Activated T-cell treated with anti-CD3 and anti-CD28 coated beads, Interleukin-2, amount 50 U/mL, for 4 hours (primary cell): ENCODE measurements around the gene NTRK1. TPM values are rescaled to one million over a fixed set of nuclear protein-coding genes. Genes with fewer than 3 reads are reported as not detected.
A peak's percentile ranks its signal among the peaks of the same experiment; 100 is the strongest.

ENCODE experiments used
- ATAC-seq, 2 donors: fragments of 200-7000 bp; cut with Tn5 transposase; one replicate each; pipeline ENCODE4 v1.10.0; 2021
- DNase-seq: peaks from one replicate; pipeline ENCODE4 v3.0.0-alpha.2; 2020
- H3K27me3 Mint-ChIP-seq: one replicate; pipeline ENCODE4 v1.8.0; 2021; ENCODE audit warnings: low read depth, mixed read lengths
- H3K36me3 Mint-ChIP-seq: one replicate; pipeline ENCODE4 v1.8.0; 2022; ENCODE audit warnings: mixed read lengths; ENCODE audit not compliant: insufficient read depth
- H3K4me1 Mint-ChIP-seq: one replicate; pipeline ENCODE4 v1.8.0; 2021; ENCODE audit warnings: low read depth, mixed read lengths
- H3K4me3 Mint-ChIP-seq: one replicate; pipeline ENCODE4 v1.8.0; 2021; ENCODE audit warnings: mild to moderate bottlenecking, moderate library complexity, mixed read lengths
- H3K9me3 Mint-ChIP-seq: one replicate; pipeline ENCODE4 v1.8.0; 2021; ENCODE audit warnings: mixed read lengths
- total RNA-seq, 3 donors: library from RNA; stranded (reverse); gene quantifications; one replicate each; pipeline ENCODE4 v1.2.1, GENCODE V29; 2021

NTRK1 gene
- total RNA-seq, 3 donors from 2014 or later: 0.55 to 2.4 (median 1.8) TPM

DNA sequence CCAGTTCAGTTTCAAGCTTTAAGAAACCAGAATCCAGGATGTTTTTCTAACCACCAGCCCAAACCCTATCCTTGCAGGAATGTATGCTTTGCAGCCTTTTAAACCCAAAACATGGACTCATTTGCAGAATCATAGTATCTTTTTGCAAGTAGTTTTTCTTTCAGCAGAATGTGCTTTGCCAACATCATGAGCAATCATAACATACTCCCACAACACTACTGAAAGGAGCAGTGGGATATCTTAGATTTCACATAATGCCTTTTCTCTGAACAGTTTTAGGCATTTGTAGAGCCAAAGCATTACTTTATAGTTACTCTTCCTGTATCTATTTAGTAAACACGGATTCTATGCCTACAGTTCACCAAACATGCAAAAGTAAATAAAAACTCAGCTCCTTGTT, 34.0 kb upstream of the NTRK1 start:
- DNase-seq (no peak), ATAC-seq (no peak)
- Mint-ChIP-seq H3K9me3 (no peaks in the 10 kb centered on the region), H3K27me3 (no peaks in the 10 kb centered on the region), H3K4me3 (no peak overlapping the region), H3K4me1 (peaks cover 12% of the 10 kb centered on the region), H3K36me3 (no peaks in the 10 kb centered on the region)

DNA sequence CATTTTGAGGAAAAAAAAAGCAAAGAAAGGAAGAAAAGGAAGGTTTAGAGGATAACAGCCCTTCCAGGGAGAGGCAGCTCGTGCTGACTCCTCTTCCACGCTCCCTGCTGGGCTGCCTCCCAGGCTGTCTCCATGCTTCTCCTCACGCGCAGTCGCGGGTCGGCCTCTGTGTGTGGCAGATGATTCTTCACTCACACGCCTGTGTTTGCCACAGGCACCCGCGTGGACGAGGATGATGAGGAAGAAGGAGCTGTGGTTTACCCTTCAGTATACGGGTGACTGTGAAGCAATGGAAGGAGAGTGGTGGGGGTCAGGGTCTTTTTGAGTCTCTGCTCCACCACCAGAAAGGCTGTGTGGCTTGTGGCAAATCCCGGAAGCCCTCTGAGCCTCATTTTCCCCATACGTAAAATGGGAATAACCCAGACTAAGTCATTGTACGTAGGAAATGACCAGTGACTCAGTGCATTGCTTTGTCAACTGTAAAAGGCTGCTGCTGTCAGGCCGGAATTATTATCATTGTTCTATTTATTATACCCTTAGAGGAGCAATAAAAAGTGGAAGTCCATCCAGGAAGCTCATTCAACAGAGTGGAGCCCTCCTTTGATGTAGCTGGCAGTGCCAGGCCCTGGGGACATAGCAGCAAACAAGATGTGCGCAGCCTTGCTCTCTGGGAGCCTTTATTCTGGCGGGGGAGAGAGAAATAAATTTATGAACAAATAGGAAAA, 32.1 kb upstream of the NTRK1 start:
- DNase-seq: no peak
- no peaks in the 10 kb centered on the region for H3K27me3 Mint-ChIP-seq
- no peaks in the 10 kb centered on the region for H3K36me3 Mint-ChIP-seq
- H3K9me3 Mint-ChIP-seq: no peaks in the 10 kb centered on the region
- no peak for ATAC-seq
- no peaks in the 10 kb centered on the region for H3K4me1 Mint-ChIP-seq
- no peak overlapping the region for H3K4me3 Mint-ChIP-seq

DNA sequence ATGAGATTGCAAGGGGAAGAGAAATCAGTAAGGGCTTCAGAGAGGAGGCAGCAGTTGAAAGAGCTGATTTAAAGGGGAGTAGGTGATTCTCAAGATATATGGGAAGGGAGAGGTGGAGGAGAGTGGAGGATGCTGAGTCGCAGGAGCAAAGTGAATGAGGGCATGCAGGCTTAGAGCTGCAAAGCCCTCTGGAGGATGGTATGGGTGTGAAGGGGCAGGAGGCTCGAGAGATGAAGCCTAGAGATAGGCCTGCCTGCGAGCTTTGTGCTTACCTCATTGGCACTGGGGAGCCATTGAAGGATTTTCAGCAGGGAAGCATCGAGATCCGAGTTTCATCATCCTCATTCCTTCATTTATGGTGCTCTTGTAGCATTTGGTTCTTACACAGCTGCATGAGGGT, 28.2 kb upstream of the NTRK1 start:
- DNase-seq: no peak
- peaks cover 12% of the 10 kb centered on the region for H3K4me1 Mint-ChIP-seq
- H3K4me3 Mint-ChIP-seq: no peak overlapping the region
- H3K9me3 Mint-ChIP-seq: no peaks in the 10 kb centered on the region
- no peaks in the 10 kb centered on the region for H3K36me3 Mint-ChIP-seq
- ATAC-seq: no peak
- H3K27me3 Mint-ChIP-seq: peaks cover 4% of the 10 kb centered on the region

DNA sequence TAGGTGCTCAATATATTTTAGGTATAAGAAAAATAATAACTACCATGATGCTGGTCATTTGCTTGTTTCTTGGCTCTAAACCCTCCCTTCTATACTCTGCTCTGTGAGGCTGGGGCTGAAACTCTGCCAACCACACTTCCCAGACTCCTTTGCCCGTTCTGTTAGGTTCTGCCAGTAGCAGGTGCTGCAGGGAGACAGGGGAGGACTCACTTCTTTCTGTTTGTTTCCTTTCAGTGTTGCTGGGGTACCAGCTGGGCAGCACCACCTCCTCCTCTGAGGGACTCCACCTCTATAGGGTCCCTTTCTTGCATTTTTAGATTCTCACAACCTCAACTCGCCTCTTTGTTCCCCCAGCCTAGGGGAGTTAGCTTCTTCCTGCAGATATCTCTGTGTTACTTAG, 27.1 kb upstream of the NTRK1 start:
- Mint-ChIP-seq H3K27me3 (peaks cover 4% of the 10 kb centered on the region), H3K9me3 (no peaks in the 10 kb centered on the region), H3K36me3 (no peaks in the 10 kb centered on the region), H3K4me3 (no peak overlapping the region), H3K4me1 (peaks cover 13% of the 10 kb centered on the region)
- DNase-seq (no peak), ATAC-seq (peak in 1 of 2 donors; percentile 27)

DNA sequence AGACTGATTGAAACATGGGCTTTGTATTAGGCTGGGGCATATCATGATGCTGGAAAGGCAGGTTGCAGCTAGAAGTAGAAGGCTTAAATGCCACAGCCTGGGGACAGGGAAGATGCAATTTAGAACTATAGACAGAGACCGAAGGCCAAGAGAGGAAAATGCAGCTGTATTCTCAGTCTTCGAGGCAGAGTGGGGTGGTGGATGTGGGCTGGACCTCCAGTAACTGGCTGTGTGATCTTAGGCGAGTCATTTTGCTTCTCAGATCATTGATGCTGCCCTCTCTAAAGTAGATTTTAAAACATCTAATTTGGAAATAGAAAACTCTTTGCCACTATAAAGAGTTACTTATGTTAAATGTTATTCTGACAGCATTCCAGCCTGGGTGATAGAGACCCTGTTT, 26.3 kb upstream of the NTRK1 start:
- DNase-seq (no peak), ATAC-seq (no peak)
- H3K4me3 Mint-ChIP-seq: no peak overlapping the region
- no peaks in the 10 kb centered on the region for H3K36me3 Mint-ChIP-seq
- no peaks in the 10 kb centered on the region for H3K9me3 Mint-ChIP-seq
- peaks cover 16% of the 10 kb centered on the region for H3K4me1 Mint-ChIP-seq
- H3K27me3 Mint-ChIP-seq: peaks cover 10% of the 10 kb centered on the region

DNA sequence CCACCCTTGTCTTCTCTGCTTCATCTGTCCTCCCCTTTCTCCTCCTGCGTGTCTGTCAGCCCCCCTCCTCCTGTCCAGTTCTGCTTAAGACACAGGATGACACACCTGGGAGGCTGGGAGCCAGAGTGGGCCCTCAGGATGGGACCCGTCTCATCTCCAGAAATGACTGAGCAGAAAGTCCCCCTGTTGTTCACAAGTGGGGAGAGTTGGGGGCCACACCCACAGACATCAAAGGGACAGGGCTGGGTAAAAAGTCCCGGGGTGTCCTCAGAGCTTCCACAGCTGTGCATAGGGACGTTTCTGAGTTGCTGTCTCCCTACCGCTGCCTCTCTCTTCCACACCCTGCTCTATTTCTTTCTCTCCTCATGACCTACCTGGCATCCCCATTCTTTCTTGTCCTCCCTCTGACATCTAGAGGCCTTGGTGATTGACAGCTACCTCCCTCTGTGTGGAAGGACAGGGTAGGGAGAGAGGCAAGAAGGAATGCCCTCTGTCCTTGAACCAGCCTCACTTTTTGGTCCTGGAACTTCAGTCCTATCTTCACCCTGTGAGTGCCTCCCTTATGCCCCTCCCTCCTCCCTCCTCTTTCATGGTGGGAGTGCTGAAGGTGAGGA, 24.5 kb upstream of the NTRK1 start:
- Mint-ChIP-seq H3K36me3 (no peaks in the 10 kb centered on the region), H3K4me3 (no peak overlapping the region), H3K9me3 (no peaks in the 10 kb centered on the region), H3K27me3 (peaks cover 21% of the 10 kb centered on the region), H3K4me1 (peaks cover 16% of the 10 kb centered on the region)
- ATAC-seq (peak; percentile 69 to 74), DNase-seq (peak; percentile 18)

DNA sequence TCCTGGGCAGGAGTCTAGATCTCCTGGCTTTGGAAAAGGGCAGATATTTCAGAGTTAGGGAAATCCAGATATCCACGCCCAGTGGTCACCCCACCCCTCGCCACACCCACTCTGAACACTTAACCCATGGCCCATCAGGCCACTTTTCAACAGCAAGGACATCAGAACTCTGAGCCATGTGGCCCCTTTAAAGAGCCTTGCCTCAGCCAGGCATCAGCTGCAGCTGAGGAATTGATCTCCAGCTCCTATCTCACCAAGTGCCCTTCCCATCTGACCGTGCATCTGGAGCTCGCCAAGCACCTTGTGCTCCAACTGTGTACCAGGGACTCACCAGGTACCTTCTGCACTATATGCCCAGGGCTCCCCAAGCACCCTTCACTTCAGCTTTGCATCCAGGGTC, 23.8 kb upstream of the NTRK1 start:
- Mint-ChIP-seq H3K4me1 (peaks cover 16% of the 10 kb centered on the region), H3K36me3 (no peaks in the 10 kb centered on the region), H3K9me3 (no peaks in the 10 kb centered on the region), H3K4me3 (no peak overlapping the region), H3K27me3 (peaks cover 28% of the 10 kb centered on the region)
- DNase-seq (no peak), ATAC-seq (no peak)

DNA sequence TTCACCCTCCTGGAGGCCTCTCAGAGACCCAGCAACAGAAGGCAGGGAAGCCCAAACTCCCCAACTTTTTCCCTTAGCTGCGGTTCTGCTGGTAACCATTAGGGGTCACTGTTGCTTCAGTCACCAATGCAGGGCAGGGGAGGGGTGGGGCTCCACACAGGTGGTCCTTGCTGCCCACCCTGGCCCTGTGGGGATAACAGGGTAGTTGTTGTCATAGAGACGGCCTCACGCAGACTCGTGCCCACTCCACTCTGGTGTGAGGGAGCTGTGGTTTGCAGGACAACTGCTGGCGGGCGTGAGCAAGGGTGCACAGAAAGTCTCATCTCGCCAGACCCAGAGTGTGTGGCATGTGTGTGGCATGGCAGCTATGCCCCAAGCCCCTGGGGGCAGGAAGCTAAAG, 21.7 kb upstream of the NTRK1 start:
- Mint-ChIP-seq H3K36me3 (no peaks in the 10 kb centered on the region), H3K9me3 (no peaks in the 10 kb centered on the region), H3K27me3 (peaks cover 46% of the 10 kb centered on the region), H3K4me3 (no peak overlapping the region), H3K4me1 (peaks cover 17% of the 10 kb centered on the region)
- peak; percentile 44 to 50 for ATAC-seq
- peak; percentile 38 for DNase-seq

DNA sequence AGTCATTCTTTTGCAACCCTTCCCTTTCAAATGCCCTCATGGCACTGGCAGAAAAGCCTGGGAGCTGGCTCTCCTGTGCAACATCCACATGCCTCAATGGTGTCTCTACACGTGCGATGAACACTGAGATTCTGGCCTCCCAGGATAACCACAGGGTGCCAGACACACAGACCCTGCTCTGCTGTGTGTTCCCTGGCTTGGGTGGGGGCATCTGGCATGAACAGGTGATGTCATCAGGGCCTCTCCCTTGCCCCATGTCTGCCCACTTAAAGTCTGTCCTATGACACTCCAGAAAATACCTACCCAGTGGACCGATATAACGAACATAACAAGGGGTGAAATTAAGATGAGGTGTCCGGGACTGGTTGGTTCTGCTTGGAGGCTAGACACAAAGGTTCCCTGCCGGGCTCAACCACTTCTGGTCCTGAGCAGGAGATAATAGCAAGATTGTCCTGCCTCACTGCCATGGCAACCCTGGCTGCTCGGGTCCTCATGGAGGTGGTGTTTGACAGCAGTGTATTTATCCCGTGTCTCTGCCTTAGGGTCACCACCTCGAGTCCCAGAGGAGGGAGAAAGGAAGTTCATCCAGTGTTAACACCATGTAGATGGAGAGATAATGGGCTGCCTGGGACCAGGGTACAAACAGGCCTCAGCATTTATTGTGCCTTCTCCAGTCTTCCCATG, 21.1 kb upstream of the NTRK1 start:
- ATAC-seq (no peak), DNase-seq (no peak)
- H3K9me3 Mint-ChIP-seq: no peaks in the 10 kb centered on the region
- peaks cover 50% of the 10 kb centered on the region for H3K27me3 Mint-ChIP-seq
- H3K36me3 Mint-ChIP-seq: no peaks in the 10 kb centered on the region
- H3K4me1 Mint-ChIP-seq: peaks cover 18% of the 10 kb centered on the region
- no peak overlapping the region for H3K4me3 Mint-ChIP-seq

DNA sequence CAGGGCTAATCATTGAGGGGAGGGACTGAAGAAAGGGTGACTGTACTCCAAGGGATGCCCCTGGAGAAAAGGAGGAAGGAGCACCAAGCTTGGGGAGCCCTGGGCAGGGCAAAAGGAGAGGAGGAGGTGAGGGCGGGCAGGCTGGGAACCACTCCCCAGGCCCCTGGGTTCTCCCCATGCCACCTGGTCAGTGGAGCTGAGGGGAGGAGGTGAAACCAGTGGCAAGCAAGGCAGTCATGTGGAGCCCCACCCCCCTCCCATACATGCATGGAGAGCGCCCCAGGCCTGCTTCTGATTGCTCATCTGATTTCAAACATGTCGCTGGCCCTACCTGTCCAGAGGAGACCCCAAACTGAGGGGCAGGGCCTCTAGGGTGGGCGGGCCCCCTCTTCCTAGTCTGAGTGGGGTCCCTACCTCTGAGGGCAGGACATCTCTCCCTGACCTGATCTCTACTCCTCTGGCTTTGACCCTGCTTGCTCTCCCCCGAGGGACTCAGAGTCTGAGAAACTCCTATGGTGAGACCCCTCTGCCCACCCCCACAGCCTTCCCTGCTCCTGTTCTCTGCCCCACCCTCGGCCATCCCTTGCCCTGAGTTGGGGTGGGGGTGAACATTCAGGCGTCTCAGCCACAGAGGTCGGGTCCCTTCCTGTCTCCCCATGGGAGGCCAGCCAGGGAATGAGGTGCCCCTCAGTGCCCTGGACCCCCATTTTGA, 20.3 kb upstream of the NTRK1 start:
- no peak for ATAC-seq
- Mint-ChIP-seq H3K36me3 (no peaks in the 10 kb centered on the region), H3K4me3 (no peak overlapping the region), H3K9me3 (no peaks in the 10 kb centered on the region), H3K4me1 (peaks cover 24% of the 10 kb centered on the region), H3K27me3 (peaks cover 55% of the 10 kb centered on the region)
- no peak for DNase-seq

DNA sequence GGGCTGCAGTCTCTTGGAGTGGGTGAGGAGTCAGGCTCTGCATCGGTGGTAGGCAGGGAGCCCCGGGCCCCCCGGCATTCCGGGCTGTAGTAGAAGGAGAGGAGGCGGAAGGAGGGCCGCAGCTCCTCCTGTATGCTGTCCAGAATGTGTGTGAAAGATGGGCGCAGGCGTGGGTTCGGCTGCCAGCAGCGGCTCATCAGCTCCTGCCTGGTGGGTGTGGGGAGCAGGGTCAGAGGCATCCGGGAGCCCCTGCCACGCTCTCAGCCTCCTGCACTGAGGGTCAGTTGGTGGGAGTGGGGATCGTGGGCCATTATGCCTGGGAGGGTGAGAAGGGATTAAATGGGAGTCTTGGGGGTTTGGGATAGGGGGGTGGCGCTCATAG, 19.8 kb upstream of the NTRK1 start:
- Mint-ChIP-seq H3K9me3 (no peaks in the 10 kb centered on the region), H3K36me3 (no peaks in the 10 kb centered on the region), H3K4me3 (no peak overlapping the region), H3K4me1 (peaks cover 25% of the 10 kb centered on the region), H3K27me3 (peaks cover 59% of the 10 kb centered on the region)
- ATAC-seq: no peak
- no peak for DNase-seq

DNA sequence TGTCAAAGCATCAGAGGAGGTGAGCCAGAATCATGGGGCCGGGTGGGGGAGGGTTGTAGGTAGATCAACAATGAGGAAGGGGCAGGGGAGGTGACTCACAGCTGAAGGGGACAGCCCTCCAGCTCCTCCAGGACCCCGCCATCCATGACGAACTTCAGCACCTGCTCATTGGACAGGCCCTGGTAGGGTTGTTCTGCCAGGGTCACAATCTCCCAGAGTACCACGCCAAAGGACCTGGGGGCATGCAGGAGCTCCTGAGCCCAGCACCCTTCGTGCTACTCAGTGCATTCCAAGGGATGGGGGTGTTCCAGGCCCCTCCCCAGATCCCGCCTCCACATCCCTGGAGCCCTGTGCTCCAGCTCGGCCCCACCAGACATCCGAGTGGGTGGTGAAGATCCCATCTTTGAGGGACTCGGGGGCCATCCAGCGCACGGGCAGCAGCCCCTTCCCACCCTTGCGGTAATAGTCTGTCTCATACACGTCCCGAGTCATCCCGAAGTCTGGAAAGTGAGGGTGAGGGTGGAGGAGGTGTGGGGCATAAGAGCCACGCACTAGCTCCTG, 19.3 kb upstream of the NTRK1 start:
- Mint-ChIP-seq H3K36me3 (no peaks in the 10 kb centered on the region), H3K9me3 (no peaks in the 10 kb centered on the region), H3K27me3 (peaks cover 64% of the 10 kb centered on the region), H3K4me1 (peaks cover 20% of the 10 kb centered on the region), H3K4me3 (no peak overlapping the region)
- ATAC-seq (no peak), DNase-seq (no peak)

DNA sequence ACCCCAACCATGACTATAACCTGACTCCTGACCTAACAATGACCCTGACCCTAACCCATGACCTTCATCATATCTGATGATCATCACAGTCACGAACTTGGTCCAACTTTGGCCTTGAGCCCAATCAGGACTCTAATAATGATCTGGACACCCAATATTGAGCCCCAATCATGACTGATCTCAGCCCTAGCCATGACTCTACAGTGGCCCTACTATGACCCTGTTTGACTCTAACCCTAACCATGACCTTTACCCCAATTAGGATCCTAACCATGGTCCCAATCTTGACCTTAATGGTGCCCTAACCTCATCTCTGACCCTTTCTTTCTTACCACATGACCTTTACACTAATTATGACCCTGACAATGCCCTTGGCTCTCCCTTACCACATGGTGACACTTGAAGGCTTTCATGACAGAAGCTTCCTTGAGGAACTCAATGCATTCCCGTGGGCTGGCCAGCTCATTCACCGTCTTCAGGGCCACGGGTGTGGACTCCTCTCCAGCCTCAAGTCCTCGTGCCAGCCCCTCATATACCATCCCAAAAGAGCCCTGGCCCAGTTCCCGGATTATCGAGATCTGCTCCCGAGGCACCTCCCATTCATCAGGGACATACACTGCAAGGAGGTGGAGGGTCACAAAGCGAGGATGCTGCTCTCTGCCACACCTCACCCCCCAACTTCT, 17.9 kb upstream of the NTRK1 start:
- no peaks in the 10 kb centered on the region for H3K36me3 Mint-ChIP-seq
- H3K4me3 Mint-ChIP-seq: no peak overlapping the region
- no peaks in the 10 kb centered on the region for H3K9me3 Mint-ChIP-seq
- no peak for DNase-seq
- ATAC-seq: no peak
- H3K27me3 Mint-ChIP-seq: peaks cover 70% of the 10 kb centered on the region
- peaks cover 15% of the 10 kb centered on the region for H3K4me1 Mint-ChIP-seq

DNA sequence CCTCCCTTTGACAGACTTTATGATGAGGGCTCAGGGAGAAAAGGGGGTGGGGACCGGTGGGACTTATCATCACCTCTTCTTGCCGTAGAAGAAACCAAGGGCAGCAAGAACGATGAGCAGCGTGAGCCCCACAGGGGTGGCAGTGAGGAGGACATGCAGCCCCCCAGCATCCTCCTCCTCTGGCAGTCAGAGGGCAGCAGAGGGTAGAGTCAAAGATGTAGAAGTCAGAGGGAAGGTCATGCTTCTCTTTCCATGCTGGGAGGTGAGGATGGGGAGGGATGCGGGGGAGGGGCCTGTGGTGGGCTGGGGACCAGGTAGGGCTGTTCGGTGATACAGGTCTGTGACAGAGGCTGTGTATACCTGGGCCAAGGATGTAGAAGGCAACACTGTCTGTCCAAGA, 16.6 kb upstream of the NTRK1 start:
- Mint-ChIP-seq H3K27me3 (peaks cover 70% of the 10 kb centered on the region), H3K4me1 (peaks cover 22% of the 10 kb centered on the region), H3K9me3 (no peaks in the 10 kb centered on the region), H3K36me3 (no peaks in the 10 kb centered on the region), H3K4me3 (no peak overlapping the region)
- no peak for DNase-seq
- no peak for ATAC-seq
